ENCODE data around the gene CNDP2. TPM values are rescaled to one million over a fixed set of nuclear protein-coding genes. Genes with fewer than 3 reads are reported as not detected.
"Not testable (repeated sequence)": the region's sequence is repeated elsewhere in the genome, so short reads cannot be mapped to it uniquely, and the experiment has no call there.

CNDP2 gene
- total RNA-seq, 2 experiments from 2014 or later: 203 to 213 TPM

- CTCF ChIA-PET: no interaction called here
- POLR2A ChIA-PET: no interaction called here
Observed at GRCh38 chr18:74497324-74497676, 1.1 kb downstream of the CNDP2 start.

DNA sequence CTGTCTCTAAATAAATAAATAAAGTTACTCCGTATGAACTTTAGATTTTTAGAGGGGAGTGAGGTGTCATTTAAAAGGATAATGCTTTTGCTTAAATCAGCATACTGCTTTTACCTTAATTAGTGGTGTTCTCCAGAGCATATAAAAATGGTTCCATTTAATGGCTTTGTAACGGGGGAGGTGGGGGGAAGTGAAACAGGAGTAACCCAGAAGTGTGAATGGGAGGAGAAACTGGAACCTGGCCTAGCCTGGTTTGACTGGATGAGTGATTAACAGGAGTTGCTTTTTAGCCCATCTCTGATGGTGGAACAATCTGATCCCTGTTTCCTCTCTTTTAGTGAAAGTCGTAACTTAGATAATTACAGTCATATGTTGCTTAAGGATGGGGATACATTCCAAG lies 1.6 kb downstream of the CNDP2 start:
- POLR2A ChIA-PET: no interaction called here

GRCh38 chr18:74498712-74499627 lies 2.8 kb downstream of the CNDP2 start:
- ChIA-PET POLR2A (no interaction called here), CTCF (interaction anchor here (0.9 to 1.5 kb wide), 2 partner anchors 53 to 98 kb away, joined by 3 to 5 read pairs; partner anchors contain the start of gene ZNF407)

More for the DNA sequence above, 1.6 kb downstream of the CNDP2 start:
- CTCF ChIA-PET: no interaction called here

DNA sequence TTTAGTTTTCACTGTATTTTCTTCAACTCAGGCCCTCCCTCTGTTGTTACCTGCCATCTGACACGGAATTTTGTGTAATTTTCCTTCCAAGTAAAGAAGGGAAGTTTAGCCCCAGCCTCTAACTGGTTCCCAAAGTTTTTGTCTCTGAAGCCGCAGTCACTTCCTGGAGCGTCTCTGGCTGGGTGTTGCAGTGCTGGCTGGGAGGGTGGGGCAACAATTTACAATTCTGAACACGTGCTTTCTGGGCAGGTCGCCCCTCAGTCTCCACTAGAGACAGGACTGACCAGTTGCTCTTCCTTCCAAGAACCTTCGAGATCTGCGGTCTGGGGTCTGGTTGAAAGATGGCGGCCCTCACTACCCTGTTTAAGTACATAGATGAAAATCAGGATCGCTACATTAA lies 3.5 kb downstream of the CNDP2 start:
- CTCF ChIA-PET: interaction anchor here (1.5 kb wide), 1 partner anchor 52 kb away, joined by 5 read pairs; no protein-coding TSS in a partner anchor
- POLR2A ChIA-PET: no interaction called here

- POLR2A ChIA-PET: no interaction called here
- CTCF ChIA-PET: no interaction called here
Observed at GRCh38 chr18:74500372-74500771, 4.2 kb downstream of the CNDP2 start.

GRCh38 chr18:74500774-74501173 lies 4.6 kb downstream of the CNDP2 start:
- POLR2A ChIA-PET, CTCF ChIA-PET: not testable (repeated sequence)

DNA sequence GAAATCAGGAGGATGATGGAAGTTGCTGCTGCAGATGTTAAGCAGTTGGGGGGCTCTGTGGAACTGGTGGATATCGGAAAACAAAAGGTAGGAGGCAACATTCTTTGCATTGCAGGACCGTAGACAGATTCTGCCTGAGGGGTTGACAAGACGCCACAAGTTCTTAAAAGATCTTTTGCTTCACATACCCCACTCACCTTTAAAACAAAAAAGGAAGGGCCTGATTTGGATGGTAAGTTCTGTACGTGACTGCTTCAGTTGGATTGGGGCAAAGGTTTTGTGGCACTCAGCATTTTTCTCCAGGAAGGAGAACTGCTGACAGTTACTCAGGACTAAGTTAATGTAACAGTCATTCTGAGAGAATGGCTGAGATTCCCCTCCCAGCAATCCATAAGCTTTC lies 5.2 kb downstream of the CNDP2 start:
- ChIA-PET POLR2A (no interaction called here), CTCF (no interaction called here)

DNA sequence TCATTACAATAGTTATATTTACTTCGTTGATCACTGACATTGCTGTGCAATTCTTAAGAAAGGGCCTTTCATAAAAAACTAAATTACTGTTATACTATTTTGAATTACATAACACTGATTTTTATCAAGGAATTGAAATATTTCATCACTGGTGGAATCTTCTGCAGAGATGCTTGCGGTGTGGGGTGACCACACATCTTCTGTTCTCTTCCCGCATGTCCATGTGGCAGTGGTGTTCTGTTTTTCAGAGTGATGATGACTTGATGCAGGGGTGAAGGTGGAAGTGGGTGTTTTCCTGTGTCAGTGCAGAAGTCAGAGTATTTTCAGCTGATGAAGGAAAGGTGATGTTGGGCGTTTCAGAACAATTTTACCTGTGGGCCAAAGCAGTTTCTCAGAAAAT lies 7.0 kb downstream of the CNDP2 start:
- CTCF ChIA-PET: no interaction called here
- POLR2A ChIA-PET: no interaction called here

- ChIA-PET CTCF (no interaction called here), POLR2A (no interaction called here)
Observed at GRCh38 chr18:74505776-74506175, 9.6 kb downstream of the CNDP2 start.

- ChIA-PET POLR2A (no interaction called here), CTCF (interaction anchor here (1.2 kb wide), 1 partner anchor 45 kb away, joined by 3 read pairs; no protein-coding TSS in a partner anchor)
Observed at GRCh38 chr18:74506448-74507084, 10.4 kb downstream of the CNDP2 start.

GRCh38 chr18:74507097-74507881 lies 11.1 kb downstream of the CNDP2 start:
- POLR2A ChIA-PET: no interaction called here
- CTCF ChIA-PET: interaction anchor here (1.2 kb wide), 1 partner anchor 45 kb away, joined by 3 read pairs; no protein-coding TSS in a partner anchor

DNA sequence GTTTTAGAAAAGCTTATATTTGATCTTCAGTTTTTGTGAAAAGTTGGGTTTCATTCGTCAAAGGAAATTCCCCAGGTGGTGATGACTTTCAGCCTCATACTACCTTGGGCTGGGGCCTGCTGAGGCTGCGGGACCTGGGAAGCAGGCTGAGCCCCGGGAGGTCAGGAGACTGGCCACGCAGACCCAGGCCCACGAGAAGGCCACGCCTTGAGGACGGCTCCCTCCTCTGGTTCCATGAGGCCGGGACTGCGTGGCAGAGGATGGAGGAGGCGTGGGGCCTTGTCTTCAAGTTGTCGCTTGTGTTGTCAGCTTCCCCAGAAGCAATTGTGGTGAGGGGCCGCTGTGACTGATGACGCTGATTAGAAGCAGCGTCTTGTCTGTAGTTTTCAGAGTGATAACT lies 11.8 kb downstream of the CNDP2 start:
- ChIA-PET CTCF (interaction anchor here (1.2 kb wide), 1 partner anchor 44 kb away, joined by 3 read pairs; no protein-coding TSS in a partner anchor), POLR2A (no interaction called here)

GRCh38 chr18:74508366-74508765 lies 12.2 kb downstream of the CNDP2 start:
- CTCF ChIA-PET: no interaction called here
- POLR2A ChIA-PET: no interaction called here

DNA sequence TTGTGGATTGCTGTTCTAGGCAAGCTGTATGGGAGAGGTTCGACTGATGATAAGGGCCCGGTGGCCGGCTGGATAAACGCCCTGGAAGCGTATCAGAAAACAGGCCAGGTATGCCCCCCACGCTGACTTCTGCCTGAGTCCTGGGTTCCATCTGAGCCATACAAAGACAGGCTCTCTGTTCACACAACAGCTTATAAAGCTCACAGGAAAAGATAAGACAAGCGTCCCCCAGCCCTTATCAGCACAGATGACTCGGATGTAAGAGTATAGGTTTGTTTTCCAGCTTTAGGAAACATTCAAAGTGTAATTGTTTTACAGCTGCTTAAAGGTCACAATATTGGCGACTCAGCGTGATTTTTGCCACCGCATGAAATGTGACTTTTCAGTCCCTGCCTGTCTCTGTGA lies 12.7 kb downstream of the CNDP2 start:
- POLR2A ChIA-PET: no interaction called here
- CTCF ChIA-PET: no interaction called here

- CTCF ChIA-PET: no interaction called here
- POLR2A ChIA-PET: no interaction called here
Observed at GRCh38 chr18:74509856-74510769, 13.9 kb downstream of the CNDP2 start.

DNA sequence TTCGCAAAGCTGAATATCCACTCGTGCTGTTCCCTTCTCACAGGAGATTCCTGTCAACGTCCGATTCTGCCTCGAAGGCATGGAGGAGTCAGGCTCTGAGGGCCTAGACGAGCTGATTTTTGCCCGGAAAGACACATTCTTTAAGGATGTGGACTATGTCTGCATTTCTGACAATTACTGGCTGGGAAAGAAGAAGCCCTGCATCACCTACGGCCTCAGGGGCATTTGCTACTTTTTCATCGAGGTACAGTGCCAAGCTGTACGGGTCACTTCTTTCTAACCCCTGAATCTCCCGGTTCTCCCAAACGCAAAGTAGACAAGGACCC lies 14.6 kb downstream of the CNDP2 start:
- ChIA-PET CTCF (no interaction called here), POLR2A (no interaction called here)

GRCh38 chr18:74511823-74512222 lies 15.7 kb downstream of the CNDP2 start:
- ChIA-PET POLR2A (no interaction called here), CTCF (no interaction called here)

- CTCF ChIA-PET: no interaction called here
- POLR2A ChIA-PET: no interaction called here
Observed at GRCh38 chr18:74512321-74513053, 16.3 kb downstream of the CNDP2 start.
